K562 (cell line): ENCODE data around the gene FGR. TPM values are rescaled to one million over a fixed set of nuclear protein-coding genes. Genes with fewer than 3 reads are reported as not detected.

Source experiments
- ARID4B ChIP-seq: sonication (generic); formaldehyde crosslinking; IDR thresholded peaks from 2 replicates; pipeline ENCODE4 v1.8.0; 2022; ENCODE audit warnings: mild to moderate bottlenecking, missing genetic modification reagents
- CAMTA2 ChIP-seq: fragments of 250-450 bp; sonication (Bioruptor Pico); conservative IDR thresholded peaks from 2 replicates; pipeline ENCODE4 v1.5.1; 2022
- GTF3C2 ChIP-seq: IDR thresholded peaks from 3 replicates; pipeline ENCODE4 v1.6.1; 2011; ENCODE audit warnings: borderline replicate concordance, mild to moderate bottlenecking, moderate library complexity; ENCODE audit not compliant: insufficient read length; ENCODE audit errors: extremely low read depth
- KDM4B ChIP-seq, 2 experiments: fragments of 450-650 bp in 1 of 2; sonication (generic) in 1 of 2; IDR thresholded peaks; 2 replicates each; pipeline ENCODE4 v1.6.1; 2016 to 2017; ENCODE audit warnings: borderline replicate concordance in 2 of 2, antibody characterized with exemption in 1 of 2, low read depth in 1 of 2, mild to moderate bottlenecking in 1 of 2
- KLF13 ChIP-seq: fragments of 450-650 bp; IDR thresholded peaks from 2 replicates; pipeline ENCODE4 v1.6.1; 2016; ENCODE audit warnings: missing genetic modification characterization, low read depth, mild to moderate bottlenecking, missing compliant biosample characterization, moderate library complexity, borderline replicate concordance
- MAZ ChIP-seq, 2 experiments: fragments of 450-650 bp in 1 of 2; sonication (generic) in 1 of 2; formaldehyde crosslinking; IDR thresholded peaks in 1 of 2; conservative IDR thresholded peaks in 1 of 2; 2 replicates each; pipeline versions ENCODE4 v1.4.0 to v1.5.0; 2020; ENCODE audit warnings: mild to moderate bottlenecking in 1 of 2, missing genetic modification reagents in 1 of 2
- MCM7 ChIP-seq, 2 experiments: fragments of 450-650 bp; IDR thresholded peaks; 2 replicates each; pipeline ENCODE4 v1.6.1; 2016 to 2018
- TEAD4 ChIP-seq, 2 experiments: sonication (generic) in 1 of 2; formaldehyde crosslinking in 1 of 2; IDR thresholded peaks; 2 replicates each; pipeline versions ENCODE4 v1.6.1 to v1.8.0; 2012 to 2022; ENCODE audit warnings: borderline replicate concordance in 1 of 2, inconsistent platforms in 1 of 2, low read length in 1 of 2, mild to moderate bottlenecking in 1 of 2, missing genetic modification reagents in 1 of 2
- TSHZ1 ChIP-seq: fragments of 250-450 bp; sonication (Bioruptor Pico); IDR thresholded peaks from 2 replicates; pipeline ENCODE4 v1.4.0; 2020; ENCODE audit warnings: mild to moderate bottlenecking, moderate library complexity
- ZBTB43 ChIP-seq: sonication (generic); formaldehyde crosslinking; IDR thresholded peaks from 2 replicates; pipeline ENCODE4 v1.8.0; 2023; ENCODE audit warnings: mild to moderate bottlenecking, missing genetic modification reagents
- ZNF449 ChIP-seq: fragments of 250-450 bp; sonication (Bioruptor Pico); IDR thresholded peaks from 2 replicates; pipeline ENCODE4 v1.8.0; 2022; ENCODE audit warnings: moderate library complexity, mild to moderate bottlenecking, inconsistent platforms
- polyA plus RNA-seq, 8 experiments: library from polyadenylated mRNA; depleted of rRNA in 4 of 8; stranded (reverse) in 5 of 8; unstranded in 3 of 8; fragments of >200 nt; fragmentation: Nextera tagmentation in 2 of 8; fragmentation: Illumina TruSeq in 1 of 8; extraction: Ambion mirVana in 2 of 8; extraction: Trizol in 1 of 8; gene quantifications; 2 replicates each; pipeline versions ENCODE4 v1.2.1 to v1.2.3, GENCODE V29; 2011 to 2014; ENCODE audit warnings: inconsistent platforms in 1 of 8, missing spikeins in 1 of 8
- total RNA-seq, 7 experiments: library from RNA; depleted of rRNA in 6 of 7; stranded (reverse); fragments of >200 nt in 6 of 7; fragmentation: Illumina TruSeq in 2 of 7; extraction: Trizol in 2 of 7; gene quantifications; 2 replicates each; pipeline versions ENCODE4 v1.2.1 to v1.2.3, GENCODE V29; 2011 to 2021; ENCODE audit warnings: low replicate concordance in 1 of 7

The FGR gene
- total and polyA plus RNA-seq, 9 of the 15 experiments (the other 6 are each of a cell fraction or from before 2014, with no cell fraction given): 0.04 to 0.11 TPM; not detected in 7

- TF ChIP-seq ZBTB43 (no peak), ZNF449 (CRISPR knock-in tag) (no peak), GTF3C2 (no peak), KDM4B (IDR thresholded peaks at IDR 0.05; ENCODE audit: borderline replicate concordance in 2 of 2, low read depth in 1 of 2) (no peak), TEAD4 (IDR thresholded peaks at IDR 0.05; ENCODE audit: low read length) (0 out of 2 replicates have a peak, but pooled peaks have one; percentile 2), TEAD4 (CRISPR knock-in tag; IDR thresholded peaks at IDR 0.05; ENCODE audit: borderline replicate concordance) (no peak), MCM7 (IDR thresholded peaks at IDR 0.05) (no peak), TSHZ1 (CRISPR knock-in tag) (no peak), ARID4B (CRISPR knock-in tag) (no peak), MAZ (CRISPR knock-in tag; conservative IDR thresholded peaks at IDR 0.05 in 1 of 2, IDR thresholded peaks at IDR 0.05 in 1 of 2) (peak in 1 of 2 experiments; percentile 52; a peak in 3 of 4 replicates), CAMTA2 (no peak), KLF13 (tag) (peak; percentile 47; the same call in 1 of the 2 replicates)
Measured at GRCh38 chr1:27666791-27667254, 31.8 kb upstream of the FGR start (continued).
